ENCODE results near the gene CHST2.

The CHST2 gene

GRCh38 chr3:143090486-143090885 is 29.1 kb upstream of the CHST2 start:
- TF ChIP-seq CTCF (IDR thresholded peaks at IDR 0.05; ENCODE audit: borderline replicate concordance, insufficient read depth, low read depth, low read length): no peak
- H3K4me3 ChIP-seq (ENCODE audit: low read depth, low read length): no peak overlapping the region

DNA sequence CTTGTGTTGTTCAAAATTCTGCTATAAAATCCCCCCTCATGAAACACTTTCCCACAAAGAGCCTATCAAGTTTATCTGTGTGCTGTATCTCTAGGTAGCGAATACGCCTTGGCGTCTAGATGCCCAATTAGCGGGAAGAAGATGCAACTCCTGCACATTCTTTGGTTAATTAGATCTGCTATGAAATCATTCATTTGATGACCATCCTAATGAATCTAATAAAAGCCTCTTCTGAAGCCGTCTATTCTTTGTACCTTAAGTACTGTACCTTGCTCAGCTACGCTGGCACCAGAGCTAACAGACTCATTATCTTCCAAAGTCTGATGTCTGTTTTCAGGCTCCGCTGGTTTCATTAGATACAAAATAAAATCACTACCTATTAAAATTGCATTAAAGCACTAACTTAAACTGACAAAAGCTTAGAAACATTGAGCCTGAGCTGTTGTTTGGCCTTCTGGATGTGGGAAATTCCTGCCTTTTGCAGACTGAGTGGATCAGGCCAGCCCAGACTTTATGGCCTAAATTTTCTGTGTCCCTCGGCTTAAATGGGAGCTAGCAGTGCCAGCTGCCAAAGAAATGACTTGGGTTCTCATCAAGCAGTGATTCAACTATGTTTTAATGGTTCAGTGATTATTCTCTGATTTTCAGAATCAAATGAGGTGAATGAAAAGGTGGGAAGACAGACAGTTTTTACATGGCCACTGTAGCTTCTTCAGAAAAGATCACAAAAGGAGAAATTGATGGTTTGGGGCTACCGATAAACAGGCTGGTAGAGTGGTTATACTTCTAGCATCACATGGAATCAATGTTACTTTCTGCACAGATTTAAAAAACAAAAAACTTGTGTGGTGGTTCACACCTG is 28.4 kb upstream of the CHST2 start:
- no peak for TF ChIP-seq CTCF (IDR thresholded peaks at IDR 0.05; ENCODE audit: borderline replicate concordance, insufficient read depth, low read depth, low read length)
- H3K4me3 ChIP-seq (ENCODE audit: low read depth, low read length): no peak overlapping the region

GRCh38 chr3:143092191-143092590 is 27.4 kb upstream of the CHST2 start:
- no peak for TF ChIP-seq CTCF (IDR thresholded peaks at IDR 0.05; ENCODE audit: borderline replicate concordance, insufficient read depth, low read depth, low read length)

GRCh38 chr3:143095813-143096212 is 23.8 kb upstream of the CHST2 start:
- no peak for TF ChIP-seq CTCF (IDR thresholded peaks at IDR 0.05; ENCODE audit: borderline replicate concordance, insufficient read depth, low read depth, low read length)
- H3K4me3 ChIP-seq (ENCODE audit: low read depth, low read length): no peak overlapping the region

More at GRCh38 chr3:143092191-143092590, 27.4 kb upstream of the CHST2 start:
- H3K4me3 ChIP-seq (ENCODE audit: low read depth, low read length): no peak overlapping the region

GRCh38 chr3:143098032-143098764 is 21.4 kb upstream of the CHST2 start:
- H3K4me3 ChIP-seq (ENCODE audit: low read depth, low read length): no peak overlapping the region
- TF ChIP-seq CTCF (IDR thresholded peaks at IDR 0.05; ENCODE audit: borderline replicate concordance, insufficient read depth, low read depth, low read length): no peak

GRCh38 chr3:143099210-143099609 is 20.4 kb upstream of the CHST2 start:
- TF ChIP-seq CTCF (IDR thresholded peaks at IDR 0.05; ENCODE audit: borderline replicate concordance, insufficient read depth, low read depth, low read length): no peak
- no peak overlapping the region for H3K4me3 ChIP-seq (ENCODE audit: low read depth, low read length)
